GM18858 (cell line): Measurements from ENCODE around the gene DNAJB13.

Experiments used
- ATAC-seq: cut with Tn5 transposase; IDR thresholded peaks from one replicate; pipeline ENCODE4 v1.9.1; 2021; ENCODE audit not compliant: unreplicated experiment

Gene DNAJB13

DNA sequence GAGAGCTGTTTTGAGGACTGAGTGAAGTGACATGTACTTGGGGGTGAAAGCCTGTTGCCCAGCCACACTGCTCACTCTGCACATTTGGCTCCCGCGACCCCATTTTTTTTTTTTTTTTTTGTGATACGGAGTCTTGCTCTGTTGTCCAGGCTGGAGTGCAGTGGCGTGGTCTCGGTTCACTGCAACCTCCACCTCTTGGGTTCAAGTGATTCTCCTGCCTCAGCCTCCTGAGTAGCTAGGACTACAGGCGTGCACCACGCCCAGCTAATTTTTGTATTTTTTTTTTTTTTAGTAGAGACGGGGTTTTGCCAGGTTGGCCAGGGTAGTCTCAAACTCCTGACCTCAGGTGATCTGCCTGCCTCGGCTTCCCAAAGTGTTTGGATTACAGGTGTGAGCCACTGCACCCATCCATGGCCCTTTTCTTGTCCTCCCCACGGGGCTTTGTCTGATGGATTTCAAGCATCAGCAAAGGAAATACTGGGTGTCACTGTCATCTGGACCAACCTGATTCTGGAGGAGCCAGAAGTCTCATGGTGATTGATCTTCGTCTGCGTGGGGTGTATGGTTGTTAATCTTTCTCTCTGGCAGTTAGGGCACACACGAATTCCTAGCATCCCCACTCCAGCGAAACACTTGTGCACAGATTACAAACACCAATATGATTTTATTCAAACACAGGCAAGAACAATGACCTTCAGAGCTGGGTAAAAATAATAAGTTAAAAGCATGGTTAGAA is 61.4 kb downstream of the DNAJB13 start:
- no peak for ATAC-seq

DNA sequence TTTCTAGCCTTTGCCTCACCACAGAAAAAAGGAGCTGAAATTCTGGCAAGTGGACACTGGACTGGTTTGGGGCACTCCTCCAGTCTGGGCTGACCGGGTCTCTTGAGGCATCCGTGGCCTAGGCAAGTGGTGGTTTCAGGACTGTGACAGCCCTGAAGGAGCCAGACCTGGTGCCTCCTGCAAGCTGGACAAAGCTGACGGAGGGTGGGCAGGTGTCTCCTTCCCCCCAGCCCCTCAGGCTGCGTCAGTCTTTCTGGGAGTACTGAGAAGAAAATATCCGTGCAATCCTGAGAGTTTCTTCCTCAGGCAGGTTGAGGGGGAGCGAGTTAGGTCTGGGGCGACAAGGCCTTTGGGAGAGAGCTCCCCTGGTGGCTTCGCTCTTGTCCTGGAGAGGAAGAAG is 62.3 kb downstream of the DNAJB13 start:
- no peak for ATAC-seq

DNA sequence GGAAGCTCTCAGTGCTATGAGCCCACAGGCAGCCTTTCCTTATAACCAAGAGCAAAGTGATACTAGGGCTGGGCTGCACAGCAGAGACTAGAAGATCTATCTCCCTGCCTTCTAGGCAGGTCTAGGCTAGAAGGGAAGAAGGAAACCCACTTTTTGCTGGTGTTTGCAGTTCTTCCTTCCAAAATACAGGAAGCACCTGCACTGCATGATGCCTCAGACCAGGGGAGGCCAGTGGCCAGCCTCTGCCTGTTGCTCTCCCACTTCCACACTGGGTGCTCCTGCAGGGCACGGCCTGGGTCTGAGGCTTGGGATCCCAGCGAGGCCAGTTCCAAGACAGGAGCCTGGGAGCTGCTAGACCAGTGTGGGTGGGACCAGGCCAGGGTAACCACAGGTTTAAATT is 64.1 kb downstream of the DNAJB13 start:
- no peak for ATAC-seq

DNA sequence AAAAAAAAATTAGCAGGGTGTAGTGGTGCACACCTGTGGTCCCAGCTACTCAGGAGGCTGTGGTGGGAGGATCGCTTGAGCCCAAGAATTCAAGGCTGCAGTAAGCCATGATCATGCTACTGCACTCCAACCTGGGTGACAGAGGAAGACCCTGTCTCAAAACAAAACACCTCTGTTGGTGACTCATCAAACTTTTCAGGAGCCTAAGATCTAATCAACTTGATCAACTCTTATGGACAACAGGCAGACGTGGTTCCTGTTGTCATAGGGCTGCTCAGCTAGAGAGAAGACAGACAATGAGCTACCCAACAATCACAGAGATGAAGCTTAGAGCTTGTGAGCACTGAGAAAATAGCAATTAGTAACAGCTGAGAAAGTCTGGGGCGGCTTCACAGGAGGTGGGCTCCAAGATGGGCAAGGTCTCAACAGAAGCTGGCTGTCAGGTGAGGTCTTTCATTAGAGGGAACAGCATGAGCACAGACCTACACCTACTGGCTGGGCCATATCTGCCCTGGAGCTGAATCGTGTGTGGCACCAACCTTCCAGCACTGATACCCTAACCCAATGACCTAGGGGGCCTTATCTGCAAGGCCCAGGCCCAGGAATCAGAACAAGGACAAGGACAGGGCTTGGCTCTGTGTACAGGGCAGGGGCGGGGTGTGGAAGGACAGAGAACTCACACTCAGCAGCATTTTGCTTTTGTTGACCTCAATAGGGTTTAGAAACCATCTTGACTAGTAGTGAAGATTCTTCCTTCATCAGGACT is 65.3 kb downstream of the DNAJB13 start:
- ATAC-seq, result no peak

DNA sequence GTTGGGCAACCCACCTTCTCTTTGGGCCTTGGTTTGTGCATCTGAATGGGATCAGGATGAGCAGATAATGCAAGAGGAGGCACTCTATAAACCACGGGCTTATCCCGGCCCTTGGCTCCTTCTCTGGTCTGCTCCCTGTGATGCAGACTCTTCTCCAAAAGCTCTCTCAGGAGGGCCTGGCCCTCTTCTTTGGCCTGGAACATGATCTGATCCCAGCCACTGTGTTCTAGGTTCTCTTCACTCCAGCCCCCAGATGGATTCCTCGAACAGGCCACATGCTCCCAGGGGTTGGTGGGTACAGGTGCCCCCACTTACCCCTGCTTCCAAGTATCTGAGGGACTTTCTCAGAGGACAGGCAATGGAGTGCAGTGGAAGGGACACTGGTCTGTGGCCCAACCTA is 66.8 kb downstream of the DNAJB13 start:
- no peak for ATAC-seq

DNA sequence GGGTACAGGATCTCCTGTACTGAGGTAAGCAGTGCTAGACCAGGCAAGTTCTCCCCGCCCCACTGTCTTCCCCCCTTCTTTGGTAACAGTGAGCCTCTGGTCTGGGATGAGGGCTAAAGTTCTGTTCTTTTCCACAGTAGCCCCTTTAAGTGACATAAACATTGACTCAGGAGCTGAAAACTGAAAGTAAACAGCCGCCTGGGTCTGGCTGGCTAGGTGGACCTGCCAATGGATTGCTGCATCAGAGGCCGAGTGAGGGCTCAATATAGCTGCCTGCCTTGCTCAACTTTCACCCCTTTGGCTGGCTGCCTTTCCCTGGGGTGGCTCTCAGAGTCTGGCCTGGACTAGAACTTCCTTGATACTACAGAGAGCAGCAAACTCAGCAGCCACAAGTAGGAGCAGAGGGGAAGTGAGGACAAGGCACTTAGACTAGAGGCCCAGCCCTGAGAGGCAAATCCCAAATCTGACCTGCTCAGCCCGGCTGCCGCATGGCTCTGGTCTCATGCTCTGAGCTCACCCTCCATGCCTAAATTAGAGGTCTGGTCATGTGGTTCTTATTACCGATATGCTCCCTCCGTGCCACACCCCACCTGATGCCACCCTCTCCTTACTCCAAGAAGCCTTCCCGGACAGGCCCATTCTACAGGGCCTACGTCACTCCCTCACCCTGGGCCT is 67.6 kb downstream of the DNAJB13 start:
- ATAC-seq, result no peak

DNA sequence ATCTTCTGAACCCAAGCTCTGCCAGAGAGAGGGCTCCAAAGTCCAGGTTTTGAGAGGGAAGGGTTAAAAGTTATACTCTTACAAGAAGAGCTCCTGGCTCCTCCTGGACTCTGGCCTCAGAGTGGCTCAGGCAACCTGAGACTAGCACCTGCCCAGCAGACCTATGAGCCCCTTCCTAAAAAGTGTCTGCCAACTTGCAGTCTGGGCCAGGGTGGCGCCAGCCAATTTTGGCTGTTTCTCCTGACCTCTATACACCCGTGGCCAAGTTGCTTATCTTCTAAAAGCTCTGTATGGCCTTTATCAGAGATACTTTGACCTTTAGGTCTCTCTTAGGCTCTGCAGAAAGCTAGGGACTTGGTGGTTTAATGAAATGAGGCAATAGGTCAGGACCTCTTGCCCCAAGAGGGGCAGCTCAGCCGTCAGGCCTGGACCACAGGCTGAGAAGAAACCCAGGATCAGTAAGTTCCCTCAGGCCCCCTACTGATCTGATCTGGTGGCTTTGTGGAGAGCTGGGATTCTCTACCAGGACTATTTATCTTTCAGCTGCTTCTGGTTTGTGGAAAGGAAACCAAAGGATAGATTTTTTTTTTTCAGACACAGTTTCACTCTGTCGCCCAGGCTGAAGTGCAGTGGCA is 68.4 kb downstream of the DNAJB13 start:
- no peak for ATAC-seq

DNA sequence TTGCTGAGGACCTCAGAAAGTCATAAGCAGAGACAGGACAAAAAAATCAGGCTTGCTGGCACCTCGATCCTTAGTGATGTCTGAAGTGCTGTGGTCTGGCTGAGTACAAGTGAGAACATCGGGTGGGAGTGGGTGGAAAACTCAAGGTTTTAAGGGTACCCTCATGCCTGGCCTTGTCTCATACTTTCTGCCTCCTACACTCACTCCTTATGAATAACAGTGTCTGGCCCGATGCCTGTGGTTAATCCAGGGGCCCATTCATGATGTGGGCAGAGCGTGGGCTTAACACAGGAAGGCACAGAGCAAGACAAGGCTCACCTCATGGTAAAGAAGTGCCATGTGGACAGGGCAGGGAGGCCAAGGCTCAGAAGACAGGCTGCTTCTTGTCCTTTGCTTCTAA is 69.0 kb downstream of the DNAJB13 start:
- no peak for ATAC-seq
